ENCODE measurements around the gene RTP5.
"Not testable (repeated sequence)": the region's sequence is repeated elsewhere in the genome, so short reads cannot be mapped to it uniquely, and the experiment has no call there.

Gene RTP5

GRCh38 chr2:241904011-241904718 is 34.6 kb downstream of the RTP5 start:
- no peak for ATAC-seq

- ATAC-seq: no peak
Measured at GRCh38 chr2:241904791-241905710, 35.5 kb downstream of the RTP5 start.

GRCh38 chr2:241905716-241906377 is 36.3 kb downstream of the RTP5 start:
- ATAC-seq: no peak

- not testable (repeated sequence) for ATAC-seq
Measured at GRCh38 chr2:241906378-241906770, 36.8 kb downstream of the RTP5 start.

- no peak for ATAC-seq
Measured at GRCh38 chr2:241906826-241907570, 37.5 kb downstream of the RTP5 start.

GRCh38 chr2:241907831-241908230 is 38.3 kb downstream of the RTP5 start:
- ATAC-seq: not testable (repeated sequence)

GRCh38 chr2:241908686-241909420 is 39.3 kb downstream of the RTP5 start:
- no peak for ATAC-seq

GRCh38 chr2:241909769-241910168 is 40.2 kb downstream of the RTP5 start:
- no peak for ATAC-seq

- ATAC-seq: no peak
Measured at GRCh38 chr2:241910604-241911520, 41.3 kb downstream of the RTP5 start.

- no peak for ATAC-seq
Measured at GRCh38 chr2:241911551-241911950, 42.0 kb downstream of the RTP5 start.

- ATAC-seq: no peak
Measured at GRCh38 chr2:241912021-241912555, 42.6 kb downstream of the RTP5 start.

- no peak for ATAC-seq
Measured at GRCh38 chr2:241913703-241914102, 44.2 kb downstream of the RTP5 start.

- ATAC-seq: no peak
Measured at GRCh38 chr2:241914542-241914941, 45.0 kb downstream of the RTP5 start.

- ATAC-seq: not testable (repeated sequence)
Measured at GRCh38 chr2:241921631-241922030, 52.1 kb downstream of the RTP5 start.

- ATAC-seq: no peak
Measured at GRCh38 chr2:241922411-241922810, 52.9 kb downstream of the RTP5 start.

- ATAC-seq: not testable (repeated sequence)
Measured at GRCh38 chr2:241922816-241923601, 53.5 kb downstream of the RTP5 start.
